Dedifferentiated amniotic fluid mesenchymal stem cell (primary cell): ENCODE data around the gene MAN2B2.
A peak's percentile ranks its signal among the peaks of the same experiment; 100 is the strongest.
"Not testable (repeated sequence)": the region's sequence is repeated elsewhere in the genome, so short reads cannot be mapped to it uniquely, and the experiment has no call there.

Experiments used
- DNase-seq: peaks from one replicate; pipeline ENCODE4 v3.0.0-alpha.2; 2016; ENCODE audit errors: extremely low spot score

MAN2B2 gene

DNA sequence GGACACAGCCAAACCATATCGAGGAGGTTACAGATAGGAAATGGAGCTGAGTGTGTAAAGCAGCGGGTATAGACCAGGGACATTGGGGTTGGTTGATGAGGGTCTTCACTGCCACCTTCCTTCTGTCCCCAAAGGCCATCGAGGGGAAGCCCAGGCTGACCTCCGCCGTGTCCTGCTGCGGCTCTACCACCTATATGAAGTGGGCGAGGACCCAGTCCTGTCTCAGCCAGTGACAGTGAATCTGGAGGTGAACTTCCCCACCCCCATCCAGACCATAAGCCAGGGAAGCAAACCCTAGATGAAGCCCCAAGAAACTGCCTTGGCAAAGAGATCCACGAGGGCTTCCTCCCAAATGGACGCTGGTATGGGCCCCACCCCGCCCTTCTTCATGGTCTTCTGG lies 42.3 kb downstream of the MAN2B2 start:
- no peak for DNase-seq

GRCh38 chr4:6618386-6619115 lies 43.6 kb downstream of the MAN2B2 start:
- DNase-seq = no peak

- DNase-seq = no peak
Measured at GRCh38 chr4:6619116-6619465, 44.1 kb downstream of the MAN2B2 start.

DNA sequence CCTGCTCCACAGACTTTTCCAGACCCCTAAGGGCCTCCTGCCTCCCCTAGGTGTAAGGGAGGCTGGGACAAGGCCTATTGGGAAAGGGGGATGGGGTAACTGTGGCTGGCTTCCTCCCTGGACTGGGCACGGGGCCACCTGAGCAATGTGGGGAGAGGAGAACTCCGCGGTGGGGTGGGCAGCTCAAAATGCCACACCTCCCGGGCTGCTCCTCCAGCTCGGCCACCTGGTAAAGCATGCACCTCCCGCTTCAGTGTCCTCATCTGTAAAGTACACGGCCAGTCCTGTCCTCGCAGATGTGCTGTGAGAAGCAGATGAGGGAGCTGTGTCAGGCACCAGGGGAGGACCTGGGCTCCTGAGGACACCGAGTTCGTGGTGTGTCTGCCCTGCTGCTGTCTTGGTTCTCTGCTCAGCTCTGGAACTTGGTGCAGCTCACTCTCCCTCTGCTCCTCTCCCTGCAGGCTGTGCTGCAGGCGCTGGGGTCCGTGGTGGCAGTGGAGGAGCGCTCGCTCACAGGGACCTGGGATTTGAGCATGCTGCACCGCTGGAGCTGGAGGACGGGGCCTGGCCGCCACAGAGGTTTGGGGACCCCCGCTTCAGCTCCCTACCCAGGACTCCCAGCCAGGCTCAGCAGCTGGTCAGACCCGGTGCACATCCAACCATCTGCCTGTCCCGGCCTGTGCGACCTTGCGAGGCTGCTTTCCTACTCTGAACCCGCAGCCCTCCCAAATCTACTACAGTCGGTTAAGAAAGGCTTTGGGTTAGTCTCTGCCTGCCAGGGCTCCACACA lies 44.7 kb downstream of the MAN2B2 start:
- no peak for DNase-seq

GRCh38 chr4:6620296-6620695 lies 45.3 kb downstream of the MAN2B2 start:
- DNase-seq = no peak

DNA sequence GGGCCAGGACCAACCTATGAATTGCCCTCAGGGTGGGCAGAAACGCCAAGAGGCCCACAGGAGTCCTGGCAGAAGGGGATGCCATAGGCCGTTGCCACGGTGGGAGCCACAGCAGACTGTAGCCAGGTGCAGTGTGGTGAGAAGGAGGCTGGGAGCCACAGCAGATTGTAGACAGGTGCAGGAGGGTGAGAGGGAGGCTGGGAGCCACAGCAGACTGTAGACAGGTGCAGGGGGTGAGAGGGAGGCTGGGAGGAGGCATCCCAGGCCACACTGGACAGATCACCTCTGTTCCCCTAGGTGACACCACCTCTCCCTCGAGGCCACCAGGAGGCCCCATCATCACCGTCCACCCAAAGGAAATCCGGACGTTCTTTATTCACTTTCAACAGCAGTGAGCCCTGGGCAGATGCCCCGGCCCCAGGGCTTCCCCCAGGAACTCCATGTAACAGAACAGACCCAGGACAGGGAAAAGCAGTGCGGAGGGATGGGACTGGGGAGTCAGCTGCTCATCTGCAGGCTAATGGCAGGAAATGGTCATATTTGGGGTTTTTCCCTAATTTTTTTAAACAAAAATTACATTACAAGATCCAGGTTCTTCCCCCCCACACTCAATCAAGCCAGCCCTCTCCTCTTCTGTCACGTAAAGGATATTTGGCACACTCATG lies 46.0 kb downstream of the MAN2B2 start:
- DNase-seq = no peak

DNA sequence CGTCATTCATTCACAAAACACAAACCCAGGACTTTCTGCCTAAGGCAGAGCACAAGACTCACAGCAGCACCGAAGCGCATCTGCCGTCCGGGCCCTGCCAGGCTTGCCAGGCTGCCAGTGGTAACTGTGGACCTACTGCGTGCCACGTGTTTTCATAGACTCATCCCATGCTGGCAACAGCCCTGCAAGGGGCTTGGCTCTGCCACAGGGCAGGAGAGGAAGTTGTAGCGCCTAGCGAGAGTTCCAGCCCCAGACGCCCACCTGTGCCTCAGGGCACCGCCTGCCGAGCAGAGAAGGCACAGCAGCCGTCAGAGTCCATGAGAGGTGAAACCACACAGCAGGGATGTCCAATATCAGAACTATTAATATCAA lies 46.6 kb downstream of the MAN2B2 start:
- DNase-seq = no peak

- no peak for DNase-seq
Measured at GRCh38 chr4:6622744-6623143, 47.8 kb downstream of the MAN2B2 start.

DNA sequence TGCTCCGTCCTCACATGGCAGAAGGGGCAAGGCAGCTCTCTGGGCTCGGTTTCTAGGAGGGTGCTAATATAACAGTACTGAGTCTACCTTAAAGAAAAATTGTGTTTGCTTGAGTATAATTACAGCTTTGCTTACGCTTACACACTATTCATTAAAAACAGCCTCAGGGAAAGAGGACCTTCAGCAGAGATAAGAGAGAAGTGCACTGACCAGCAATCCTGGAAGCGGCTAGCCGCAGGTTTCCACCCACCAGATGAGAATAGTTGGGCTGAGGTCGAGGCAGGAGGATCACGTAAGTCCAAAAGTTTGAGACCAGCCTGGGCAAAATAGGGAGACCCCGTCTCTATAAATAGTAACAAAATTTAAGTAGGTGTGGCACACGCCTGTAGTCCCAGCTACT lies 50.3 kb downstream of the MAN2B2 start:
- no peak for DNase-seq

- no peak for DNase-seq
Measured at GRCh38 chr4:6626066-6626465, 51.1 kb downstream of the MAN2B2 start.

DNA sequence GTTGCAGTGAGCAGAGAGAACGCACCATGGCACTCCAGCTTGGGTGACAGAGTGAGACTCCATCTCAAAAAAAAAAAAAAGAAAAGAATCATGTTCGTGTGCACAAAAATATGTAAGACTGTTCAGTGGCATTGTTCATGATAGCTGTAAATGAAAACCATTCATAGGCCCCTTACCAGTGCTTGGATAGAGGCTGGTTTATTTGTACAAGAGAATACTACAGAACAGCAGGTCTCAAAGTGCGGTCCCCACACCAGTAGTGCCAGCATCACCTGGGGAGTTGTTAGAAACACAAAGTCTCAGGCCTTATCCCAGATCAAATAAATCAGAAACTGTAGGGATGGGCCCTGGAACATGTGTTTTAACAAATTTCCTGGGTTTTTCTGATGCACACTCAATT lies 52.8 kb downstream of the MAN2B2 start:
- no peak for DNase-seq

DNA sequence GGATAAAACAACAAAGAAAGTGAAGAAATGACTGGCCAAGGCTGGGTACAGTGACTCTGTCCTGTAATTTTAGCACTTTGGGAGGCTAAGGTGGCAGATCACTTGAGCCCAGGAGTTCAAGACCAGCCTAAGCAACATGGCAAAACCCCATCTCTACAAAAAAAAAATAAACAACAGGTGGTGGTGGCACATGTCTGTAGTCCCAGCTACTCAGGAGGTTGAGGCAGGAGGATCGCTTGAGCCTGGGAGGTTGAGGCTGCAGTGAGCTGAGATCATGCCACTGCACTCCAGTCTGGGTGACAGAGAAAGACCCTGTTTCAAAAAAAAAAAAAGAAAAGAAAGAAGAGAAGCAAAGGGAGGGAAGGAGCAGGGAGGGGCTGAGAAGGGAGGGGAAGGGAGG lies 53.5 kb downstream of the MAN2B2 start:
- DNase-seq = not testable (repeated sequence)

DNA sequence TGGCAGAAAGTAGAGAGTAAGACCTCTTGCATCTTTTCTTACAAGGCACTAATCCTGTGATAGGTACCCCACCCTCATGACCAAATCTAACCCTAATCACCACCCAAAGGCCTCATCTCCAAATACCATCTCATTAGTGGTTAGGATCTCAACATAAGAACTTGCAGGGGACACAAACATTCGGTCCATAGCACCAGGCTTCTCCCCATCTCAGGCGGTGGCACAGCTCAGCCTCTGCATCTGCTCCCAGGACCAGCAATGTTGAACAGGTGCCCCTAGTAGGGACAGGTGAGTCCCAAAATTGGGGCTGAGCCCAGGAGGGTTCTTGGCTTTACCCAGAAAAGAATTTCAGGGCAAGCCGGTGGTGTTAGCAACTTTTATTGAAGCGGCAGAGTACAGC lies 57.1 kb downstream of the MAN2B2 start:
- no peak for DNase-seq

DNA sequence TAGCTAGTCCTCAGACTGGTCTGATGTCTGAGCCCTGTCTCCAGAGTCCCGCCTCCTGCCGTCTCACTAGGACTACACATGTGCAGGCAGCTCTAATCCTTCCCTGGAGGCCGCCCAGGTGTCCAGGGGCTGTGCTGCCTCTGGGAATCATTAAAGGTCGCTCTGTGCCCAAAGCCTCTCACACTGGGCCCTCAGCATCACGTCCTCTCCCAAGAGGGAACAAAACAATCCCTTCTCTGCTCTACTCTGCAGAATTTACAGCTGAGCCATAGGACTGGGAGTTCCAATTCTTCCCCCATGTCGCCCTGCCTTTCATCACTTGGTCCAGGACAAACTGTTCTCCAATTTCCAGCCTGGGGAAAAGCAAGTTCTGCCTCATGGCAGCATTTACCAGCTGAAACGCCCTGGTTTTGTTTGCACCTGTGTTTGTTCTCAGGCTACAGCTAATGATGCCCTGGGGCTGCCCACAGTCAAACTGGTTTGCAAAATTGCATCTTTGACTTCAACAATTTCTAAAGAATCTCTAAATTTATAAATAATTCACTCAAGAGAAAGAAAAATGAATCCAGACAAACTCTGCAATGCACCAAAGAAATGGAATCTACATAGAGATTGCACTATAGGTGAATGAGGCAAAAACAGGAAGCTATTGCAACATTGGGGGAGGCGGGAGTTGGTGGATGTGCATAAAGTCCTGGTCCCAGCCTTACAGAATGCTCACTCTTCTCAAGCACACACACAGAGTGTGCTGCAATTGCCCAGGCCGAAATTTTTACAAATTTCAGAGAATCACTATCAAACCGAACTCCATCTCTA lies 58.3 kb downstream of the MAN2B2 start:
- no peak for DNase-seq

DNA sequence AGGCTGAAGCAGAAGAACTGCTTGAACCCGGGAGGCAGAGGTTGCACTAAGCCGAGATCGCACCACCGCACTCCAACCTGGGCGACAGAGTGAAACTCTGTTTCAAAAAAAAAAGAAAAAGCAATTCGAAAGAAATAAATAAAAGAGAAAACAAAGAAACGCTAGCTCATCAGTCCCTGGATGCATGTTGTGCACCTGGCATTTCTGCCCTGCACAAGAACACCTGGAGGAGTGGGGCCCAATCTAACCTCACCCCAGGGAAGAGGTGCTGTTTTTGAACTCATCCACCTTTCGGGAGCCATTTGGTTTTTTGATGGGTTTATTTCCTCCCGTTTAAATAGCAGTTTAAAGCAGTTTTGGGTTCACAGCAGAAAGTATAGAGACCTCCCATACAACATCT lies 59.8 kb downstream of the MAN2B2 start:
- no peak for DNase-seq

DNA sequence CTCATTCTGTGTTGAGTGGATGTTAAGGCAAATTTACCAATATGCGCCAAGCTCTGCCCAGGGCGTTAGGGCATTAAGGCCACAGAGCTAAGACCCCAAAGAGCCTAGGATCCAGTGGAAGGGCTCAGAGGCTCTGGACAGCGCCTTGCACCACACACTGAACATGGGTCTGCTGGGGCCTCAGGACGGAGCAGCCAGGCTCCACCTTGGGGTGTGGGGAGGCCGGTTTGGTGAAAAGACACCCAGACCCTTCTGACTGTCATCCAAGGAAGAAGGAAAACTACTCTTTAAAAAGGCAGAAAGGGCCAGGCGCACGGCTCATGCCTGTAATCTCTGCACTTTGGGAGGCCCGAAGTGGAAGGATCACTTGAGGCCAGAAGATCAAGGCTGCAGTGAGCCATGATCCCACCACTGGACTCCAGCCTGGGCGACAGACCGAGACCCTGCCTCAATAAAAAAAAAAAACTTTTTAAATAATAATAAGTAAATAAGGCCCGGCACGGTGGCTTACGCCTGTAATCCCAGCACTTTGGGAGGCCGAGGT lies 64.2 kb downstream of the MAN2B2 start:
- DNase-seq = no peak

GRCh38 chr4:6640292-6641163 lies 65.5 kb downstream of the MAN2B2 start, which contains the start of gene MRFAP1:
Gene MRFAP1, plus strand, starts transcription at chr4:6640685. Its CDS starts 178 bp downstream, at chr4:6640863.
- DNase-seq = peak; percentile 90

DNA sequence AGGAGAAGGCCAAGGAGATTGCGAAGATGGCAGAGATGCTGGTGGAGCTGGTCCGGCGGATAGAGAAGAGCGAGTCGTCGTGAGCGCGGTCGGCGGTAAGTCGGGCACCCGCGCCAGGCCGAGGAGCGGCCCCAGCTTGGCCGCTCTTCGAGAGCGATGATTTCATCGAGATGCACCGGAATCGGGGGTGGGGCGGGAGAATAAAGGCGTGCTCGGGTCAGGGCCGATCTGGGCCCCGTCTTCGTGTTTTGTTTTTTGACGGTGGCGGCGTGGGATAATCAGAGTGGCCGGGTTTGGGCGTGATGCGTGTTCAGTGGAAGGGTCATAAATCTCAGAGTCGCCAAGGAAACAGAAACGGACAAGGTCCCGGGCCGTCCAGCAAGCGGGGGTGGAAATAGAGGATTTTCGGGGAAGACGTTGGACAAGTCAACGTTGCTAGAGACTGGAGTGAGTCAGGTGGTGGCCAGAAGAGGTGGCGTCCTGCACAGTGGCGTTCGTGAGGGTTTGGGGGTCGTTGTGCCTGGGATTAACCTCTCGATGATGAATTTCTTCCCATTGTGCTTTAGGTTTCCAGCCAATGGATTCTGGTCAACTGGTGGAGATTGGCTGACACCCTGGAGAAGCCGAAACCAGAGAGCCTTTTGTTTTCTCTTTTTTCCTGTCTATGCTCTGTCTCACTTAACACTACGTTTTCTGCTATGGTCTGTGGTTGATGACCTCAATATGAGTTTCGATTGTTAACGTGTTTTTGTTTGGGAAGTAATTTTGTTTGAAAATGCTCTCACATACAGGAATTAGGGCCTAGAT lies 66.4 kb downstream of the MAN2B2 start:
- DNase-seq = peak; percentile 43

DNA sequence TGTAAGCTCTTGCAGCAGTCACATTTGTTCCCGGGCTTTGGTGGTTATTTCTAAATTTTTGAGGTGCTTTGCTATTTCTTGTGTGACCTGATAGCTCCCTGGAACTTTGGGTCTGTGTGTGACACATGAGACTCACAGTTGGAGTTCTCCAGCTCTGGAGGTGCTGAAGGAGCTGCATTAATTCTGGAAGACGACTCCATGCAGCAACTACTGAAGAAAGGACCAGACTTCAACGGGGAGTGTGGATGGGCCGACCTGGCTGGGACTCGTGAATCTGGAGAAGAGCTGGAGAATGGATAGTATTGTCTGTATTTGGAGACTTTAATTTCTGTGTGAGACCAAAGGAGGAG lies 67.0 kb downstream of the MAN2B2 start:
- DNase-seq = no peak
